Bone marrow (tissue), 2 donors: Measurements from ENCODE around the gene GAS7.

Experiments
- DNase-seq, 2 donors: peaks; one replicate each; lab custom pipeline; 2025; lab: John Stamatoyannopoulos, UW

GAS7 gene

GRCh38 chr17:9916108-9916507 is 282.3 kb downstream of the GAS7 start:
- no peak for DNase-seq

- DNase-seq = no peak
These were observed 284.9 kb downstream of the GAS7 start for GRCh38 chr17:9913476-9913875.

GRCh38 chr17:9912121-9913099 is 286.0 kb downstream of the GAS7 start:
- no peak for DNase-seq

- DNase-seq = no peak
These were observed 287.3 kb downstream of the GAS7 start for GRCh38 chr17:9911089-9911488.

- no peak for DNase-seq
These were observed 289.8 kb downstream of the GAS7 start for GRCh38 chr17:9908649-9909042.

- DNase-seq = no peak
These were observed 290.3 kb downstream of the GAS7 start for GRCh38 chr17:9907883-9908648.

GRCh38 chr17:9907131-9907530 is 291.3 kb downstream of the GAS7 start:
- DNase-seq = no peak

- DNase-seq = no peak
These were observed 291.8 kb downstream of the GAS7 start for GRCh38 chr17:9906616-9907015.

GRCh38 chr17:9905902-9906301 is 292.5 kb downstream of the GAS7 start:
- no peak for DNase-seq

- DNase-seq = no peak
These were observed 293.4 kb downstream of the GAS7 start, which contains the start of gene RCVRN for GRCh38 chr17:9905078-9905415. Gene RCVRN, minus strand, starts transcription at chr17:9905271. Its CDS starts 91 bp downstream, at chr17:9905180.

GRCh38 chr17:9904277-9905077 is 293.9 kb downstream of the GAS7 start:
- no peak for DNase-seq

GRCh38 chr17:9902120-9902519 is 296.3 kb downstream of the GAS7 start:
- no peak for DNase-seq

GRCh38 chr17:9900784-9901183 is 297.6 kb downstream of the GAS7 start:
- no peak for DNase-seq

GRCh38 chr17:9900044-9900594 is 298.3 kb downstream of the GAS7 start:
- DNase-seq = no peak

GRCh38 chr17:9899280-9900043 is 298.9 kb downstream of the GAS7 start:
- DNase-seq = no peak

GRCh38 chr17:9898812-9899211 is 299.6 kb downstream of the GAS7 start:
- DNase-seq = no peak

- DNase-seq = no peak
These were observed 300.9 kb downstream of the GAS7 start for GRCh38 chr17:9897372-9897968.

GRCh38 chr17:9895923-9896322 is 302.5 kb downstream of the GAS7 start:
- DNase-seq = no peak

GRCh38 chr17:9894231-9894630 is 304.2 kb downstream of the GAS7 start:
- DNase-seq = no peak

- no peak for DNase-seq
These were observed 304.9 kb downstream of the GAS7 start for GRCh38 chr17:9893411-9894012.
